A549 (cell line): ENCODE measurements around the gene FAM83G. TPM values are rescaled to one million over a fixed set of nuclear protein-coding genes. Genes with fewer than 3 reads are reported as not detected.
A peak's percentile ranks its signal among the peaks of the same experiment; 100 is the strongest.

Source experiments
- ATAC-seq, 2 experiments: fragments of 200-7000 bp in 1 of 2; fragments of >200 bp in 1 of 2; cut with Nextera tagmentation in 1 of 2; cut with Tn5 transposase in 1 of 2; 3 replicates each; pipeline versions ENCODE4 v1.8.0 to v1.9.1; 2018 to 2020; ENCODE audit warnings: mild to moderate bottlenecking in 1 of 2, moderate library complexity in 1 of 2
- CTCF ChIA-PET: fragments of 300-600 bp; sonication (Branson Sonifier 250); formaldehyde crosslinking; extraction: SDS; loops from one replicate; lab custom pipeline; 2021; ENCODE audit warnings: antibody characterized with exemption, inconsistent platforms; lab: Yijun Ruan, JAX
- POLR2A ChIA-PET: fragments of 350-600 bp; formaldehyde crosslinking; extraction: SDS; loops from one replicate; lab custom pipeline; 2021; ENCODE audit warnings: antibody characterized with exemption, inconsistent platforms; lab: Yijun Ruan, JAX
- DNase-seq, 2 experiments: peaks; one replicate each; pipeline versions ENCODE4 v3.0.0 to v3.0.0-alpha.2; 2011 to 2016; ENCODE audit warnings: low read depth in 1 of 2, low spot score in 1 of 2
- FAIRE-seq: peaks from 2 replicates; lab custom pipeline; 2011; peaks lifted over from hg19 to GRCh38; lab: Jason Lieb, UNC
- H3K27ac ChIP-seq, 2 experiments: fragments of >200 bp; sonication (Bioruptor Twin); formaldehyde crosslinking; 3 replicates each; pipeline ENCODE4 v1.5.1; 2016 to 2017
- H3K4me1 ChIP-seq: fragments of >200 bp; sonication (Bioruptor Twin); formaldehyde crosslinking; 3 replicates; pipeline ENCODE4 v1.6.1; 2016
- H3K4me2 ChIP-seq: fragments of >200 bp; sonication (Bioruptor Twin); formaldehyde crosslinking; 3 replicates; pipeline ENCODE4 v1.6.1; 2016
- H3K4me3 ChIP-seq: fragments of >200 bp; sonication (Bioruptor Twin); formaldehyde crosslinking; 3 replicates; pipeline ENCODE4 v1.5.1; 2016
- H3K9me3 ChIP-seq: fragments of >200 bp; sonication (Bioruptor Twin); formaldehyde crosslinking; 3 replicates; pipeline ENCODE4 v1.6.1; 2016
- BHLHE40 ChIP-seq: IDR thresholded peaks from 2 replicates; pipeline ENCODE4 v1.6.1; 2012; ENCODE audit warnings: low read depth, low read length, inconsistent platforms
- CBX8 ChIP-seq: fragments of 200-600 bp; sonication (generic); IDR thresholded peaks from 2 replicates; pipeline ENCODE4 v1.6.1; 2016
- CEBPB ChIP-seq, 2 experiments: fragments of >200 bp in 1 of 2; sonication (Bioruptor Twin) in 1 of 2; formaldehyde crosslinking in 1 of 2; IDR thresholded peaks; 2 replicates each; pipeline ENCODE4 v1.6.1; 2012 to 2016
- E2F6 ChIP-seq: IDR thresholded peaks from 2 replicates; pipeline ENCODE4 v1.6.1; 2012; ENCODE audit warnings: low read depth, borderline replicate concordance
- EHF ChIP-seq: fragments of 250-450 bp; sonication (Bioruptor Pico); IDR thresholded peaks from 2 replicates; pipeline ENCODE4 v1.5.0; 2020; ENCODE audit warnings: mild to moderate bottlenecking
- ESRRA ChIP-seq: fragments of 150-350 bp; IDR thresholded peaks from 2 replicates; pipeline ENCODE4 v1.6.1; 2014; ENCODE audit warnings: mild to moderate bottlenecking, low read length, borderline replicate concordance
- FOSL2 ChIP-seq, 2 experiments: fragments of 450-650 bp in 1 of 2; fragments of >200 bp in 1 of 2; sonication (Bioruptor Twin) in 1 of 2; formaldehyde crosslinking; IDR thresholded peaks; 2 replicates each; pipeline versions ENCODE4 v1.5.0 to v1.6.1; 2016 to 2020; ENCODE audit warnings: mild to moderate bottlenecking in 1 of 2, moderate library complexity in 1 of 2
- HDAC2 ChIP-seq: fragments of 200-600 bp; sonication (generic); IDR thresholded peaks from 2 replicates; pipeline ENCODE4 v1.6.1; 2016
- HES2 ChIP-seq: fragments of >200 bp; sonication (Bioruptor Twin); formaldehyde crosslinking; IDR thresholded peaks from 2 replicates; pipeline ENCODE4 v1.6.1; 2016
- HEYL ChIP-seq: fragments of 250-450 bp; sonication (Bioruptor Pico); IDR thresholded peaks from 2 replicates; pipeline ENCODE4 v1.8.0; 2021; ENCODE audit warnings: mild to moderate bottlenecking, moderate library complexity
- HOXB13 ChIP-seq: fragments of 250-450 bp; sonication (Bioruptor Pico); IDR thresholded peaks from 2 replicates; pipeline ENCODE4 v1.5.0; 2020; ENCODE audit warnings: low read depth, mild to moderate bottlenecking, moderate library complexity
- KDM5A ChIP-seq: fragments of 200-600 bp; sonication (generic); IDR thresholded peaks from 2 replicates; pipeline ENCODE4 v1.6.1; 2016; ENCODE audit warnings: antibody characterized with exemption, mild to moderate bottlenecking
- MYC ChIP-seq: IDR thresholded peaks from 2 replicates; pipeline ENCODE4 v1.6.1; 2012; ENCODE audit warnings: mild to moderate bottlenecking, inconsistent platforms, low read length, improper control_type of control experiment, borderline replicate concordance
- NPAS2 ChIP-seq: fragments of 250-450 bp; sonication (Bioruptor Pico); IDR thresholded peaks from 2 replicates; pipeline ENCODE4 v1.8.0; 2022; ENCODE audit warnings: mild to moderate bottlenecking, moderate library complexity, borderline replicate concordance
- RARB ChIP-seq: fragments of 250-450 bp; sonication (Bioruptor Pico); IDR thresholded peaks from 2 replicates; pipeline ENCODE4 v1.8.0; 2021; ENCODE audit warnings: mild to moderate bottlenecking, moderate library complexity
- SMC3 ChIP-seq: fragments of >200 bp; sonication (Bioruptor Twin); formaldehyde crosslinking; IDR thresholded peaks from 3 replicates; pipeline ENCODE4 v1.6.1; 2018; ENCODE audit warnings: inconsistent platforms
- ZSCAN20 ChIP-seq: fragments of 250-450 bp; sonication (Bioruptor Pico); IDR thresholded peaks from 2 replicates; pipeline ENCODE4 v1.8.0; 2022; ENCODE audit warnings: mild to moderate bottlenecking, moderate library complexity
- WGBS: methylation state at CpG from one replicate; pipeline ENCODE4 v1.1.6; 2017; ENCODE audit errors: missing lambda C conversion rate; 5-methylcytosine and 5-hydroxymethylcytosine counted together
- polyA plus RNA-seq, 4 experiments: library from polyadenylated mRNA; depleted of rRNA in 3 of 4; stranded (reverse); fragments of >200 nt; fragmentation: RNase III in 1 of 4; extraction: RNeasy Plus Mini Kit Qiagen cat#74134 plus additional on column Dnase treatment in 1 of 4; gene quantifications; 2 replicates in 3 of 4; 3 replicates in 1 of 4; pipeline ENCODE4 v1.2.3, GENCODE V29; 2011 to 2017
- TF ChIP-seq, protein P1 (sequence below): fragments of >200 bp; sonication (Bioruptor Twin); formaldehyde crosslinking; IDR thresholded peaks from 3 replicates; pipeline ENCODE4 v1.5.1; 2016
- TF ChIP-seq, protein P2 (sequence below): fragments of 450-650 bp; IDR thresholded peaks from 2 replicates; pipeline ENCODE4 v1.6.1; 2014; ENCODE audit warnings: antibody characterized with exemption
- TF ChIP-seq, protein P3 (sequence below): fragments of 250-450 bp; sonication (Bioruptor Pico); IDR thresholded peaks from 2 replicates; pipeline ENCODE4 v1.5.0; 2020; ENCODE audit warnings: low read depth, mild to moderate bottlenecking, moderate library complexity
- TF ChIP-seq, protein P4 (sequence below): fragments of 250-450 bp; sonication (Bioruptor Pico); IDR thresholded peaks from 2 replicates; pipeline ENCODE4 v1.5.0; 2021; ENCODE audit warnings: mild to moderate bottlenecking, moderate library complexity, borderline replicate concordance

Gene FAM83G
- polyA plus RNA-seq, 2 of the 4 experiments (the other 2 are of a cell fraction) = 11.0 to 22.0 TPM

DNA sequence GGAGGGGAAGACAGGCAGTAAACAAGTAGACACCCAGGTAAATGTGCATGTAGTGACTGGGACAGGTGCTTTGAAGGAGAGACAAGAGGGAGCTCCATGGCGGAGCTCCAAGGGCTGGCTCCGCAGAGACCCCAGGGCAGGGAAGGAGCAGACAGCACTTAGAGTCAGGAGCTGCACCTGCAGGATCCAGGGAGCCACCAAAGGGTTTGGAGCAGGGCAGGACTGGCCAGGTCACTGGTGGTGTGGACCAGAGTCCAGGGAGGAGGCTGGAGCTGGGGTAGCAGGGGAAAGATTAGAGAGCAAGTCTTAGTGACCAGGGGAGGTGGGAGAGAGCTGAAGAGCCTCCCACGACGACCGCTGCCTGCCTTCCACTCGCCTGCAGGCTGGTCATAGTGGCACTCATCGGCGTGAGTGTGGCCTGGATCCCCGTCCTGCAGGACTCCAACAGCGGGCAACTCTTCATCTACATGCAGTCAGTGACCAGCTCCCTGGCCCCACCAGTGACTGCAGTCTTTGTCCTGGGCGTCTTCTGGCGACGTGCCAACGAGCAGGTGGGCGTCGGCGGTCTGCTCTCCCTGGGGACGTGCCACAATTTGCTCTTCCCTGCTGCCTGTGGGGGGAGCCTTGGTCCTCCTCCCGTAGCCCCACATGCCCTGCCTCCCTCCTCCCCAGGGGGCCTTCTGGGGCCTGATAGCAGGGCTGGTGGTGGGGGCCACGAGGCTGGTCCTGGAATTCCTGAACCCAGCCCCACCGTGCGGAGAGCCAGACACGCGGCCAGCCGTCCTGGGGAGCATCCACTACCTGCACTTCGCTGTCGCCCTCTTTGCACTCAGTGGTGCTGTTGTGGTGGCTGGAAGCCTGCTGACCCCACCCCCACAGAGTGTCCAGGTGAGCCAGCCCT, 14.7 kb upstream of the FAM83G start:
- DNase-seq (no peak), ATAC-seq (no peak), FAIRE-seq (no peak)
- Histone ChIP-seq H3K4me1 (peaks cover 6% of the 10 kb centered on the region; the same call in 2 of the 3 replicates), H3K9me3 (no peaks in the 10 kb centered on the region), H3K4me3 (no peak overlapping the region), H3K27ac (0 out of 6 replicates have a peak overlapping the region, but pooled peaks of 1 of the 2 experiments have one; percentile 5), H3K4me2 (no peak overlapping the region)
- no peak for TF ChIP-seq E2F6
- TF ChIP-seq NPAS2 (CRISPR knock-in tag) = no peak
- TF ChIP-seq CEBPB (IDR thresholded peaks at IDR 0.05) = no peak
- no peak for TF ChIP-seq SMC3
- no peak for TF ChIP-seq HES2
- no peak for TF ChIP-seq HEYL (CRISPR knock-in tag)
- TF ChIP-seq HDAC2 = no peak
- TF ChIP-seq ZSCAN20 (CRISPR knock-in tag) = no peak
- no peak for TF ChIP-seq RARB (CRISPR knock-in tag)
- no peak for TF ChIP-seq EHF (CRISPR knock-in tag)
- TF ChIP-seq, protein P1, sequence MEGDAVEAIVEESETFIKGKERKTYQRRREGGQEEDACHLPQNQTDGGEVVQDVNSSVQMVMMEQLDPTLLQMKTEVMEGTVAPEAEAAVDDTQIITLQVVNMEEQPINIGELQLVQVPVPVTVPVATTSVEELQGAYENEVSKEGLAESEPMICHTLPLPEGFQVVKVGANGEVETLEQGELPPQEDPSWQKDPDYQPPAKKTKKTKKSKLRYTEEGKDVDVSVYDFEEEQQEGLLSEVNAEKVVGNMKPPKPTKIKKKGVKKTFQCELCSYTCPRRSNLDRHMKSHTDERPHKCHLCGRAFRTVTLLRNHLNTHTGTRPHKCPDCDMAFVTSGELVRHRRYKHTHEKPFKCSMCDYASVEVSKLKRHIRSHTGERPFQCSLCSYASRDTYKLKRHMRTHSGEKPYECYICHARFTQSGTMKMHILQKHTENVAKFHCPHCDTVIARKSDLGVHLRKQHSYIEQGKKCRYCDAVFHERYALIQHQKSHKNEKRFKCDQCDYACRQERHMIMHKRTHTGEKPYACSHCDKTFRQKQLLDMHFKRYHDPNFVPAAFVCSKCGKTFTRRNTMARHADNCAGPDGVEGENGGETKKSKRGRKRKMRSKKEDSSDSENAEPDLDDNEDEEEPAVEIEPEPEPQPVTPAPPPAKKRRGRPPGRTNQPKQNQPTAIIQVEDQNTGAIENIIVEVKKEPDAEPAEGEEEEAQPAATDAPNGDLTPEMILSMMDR = no peak
- TF ChIP-seq BHLHE40 = no peak
- TF ChIP-seq FOSL2 (IDR thresholded peaks at IDR 0.05) = no peak
- no peak for TF ChIP-seq FOSL2 (CRISPR knock-in tag; IDR thresholded peaks at IDR 0.05)
- TF ChIP-seq, protein P2, sequence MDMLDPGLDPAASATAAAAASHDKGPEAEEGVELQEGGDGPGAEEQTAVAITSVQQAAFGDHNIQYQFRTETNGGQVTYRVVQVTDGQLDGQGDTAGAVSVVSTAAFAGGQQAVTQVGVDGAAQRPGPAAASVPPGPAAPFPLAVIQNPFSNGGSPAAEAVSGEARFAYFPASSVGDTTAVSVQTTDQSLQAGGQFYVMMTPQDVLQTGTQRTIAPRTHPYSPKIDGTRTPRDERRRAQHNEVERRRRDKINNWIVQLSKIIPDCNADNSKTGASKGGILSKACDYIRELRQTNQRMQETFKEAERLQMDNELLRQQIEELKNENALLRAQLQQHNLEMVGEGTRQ = no peak
- no peak for TF ChIP-seq HOXB13 (CRISPR knock-in tag)
- TF ChIP-seq KDM5A = no peak
- TF ChIP-seq, protein P3, sequence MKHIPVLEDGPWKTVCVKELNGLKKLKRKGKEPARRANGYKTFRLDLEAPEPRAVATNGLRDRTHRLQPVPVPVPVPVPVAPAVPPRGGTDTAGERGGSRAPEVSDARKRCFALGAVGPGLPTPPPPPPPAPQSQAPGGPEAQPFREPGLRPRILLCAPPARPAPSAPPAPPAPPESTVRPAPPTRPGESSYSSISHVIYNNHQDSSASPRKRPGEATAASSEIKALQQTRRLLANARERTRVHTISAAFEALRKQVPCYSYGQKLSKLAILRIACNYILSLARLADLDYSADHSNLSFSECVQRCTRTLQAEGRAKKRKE (CRISPR knock-in tag) = no peak
- TF ChIP-seq CBX8 = no peak
- WGBS = 67% methylated on average over 27 of the region's 27 CpGs
- ChIA-PET CTCF (interaction anchor here (13.6 kb wide), 1 partner anchor 57 kb away, joined by 110 read pairs; no protein-coding TSS in a partner anchor), POLR2A (no interaction called here)

GRCh38 chr17:19018600-19018950, 14.0 kb upstream of the FAM83G start:
- Histone ChIP-seq H3K4me2 (no peak overlapping the region), H3K4me1 (peaks cover 6% of the 10 kb centered on the region; the same call in 2 of the 3 replicates), H3K4me3 (no peak overlapping the region), H3K27ac (no peak overlapping the region), H3K9me3 (no peaks in the 10 kb centered on the region)
- no peak for FAIRE-seq
- no peak for ATAC-seq
- WGBS = 77% methylated on average over 6 of the region's 6 CpGs
- no peak for TF ChIP-seq MYC
- TF ChIP-seq RARB (CRISPR knock-in tag) = no peak
- TF ChIP-seq, protein P4, sequence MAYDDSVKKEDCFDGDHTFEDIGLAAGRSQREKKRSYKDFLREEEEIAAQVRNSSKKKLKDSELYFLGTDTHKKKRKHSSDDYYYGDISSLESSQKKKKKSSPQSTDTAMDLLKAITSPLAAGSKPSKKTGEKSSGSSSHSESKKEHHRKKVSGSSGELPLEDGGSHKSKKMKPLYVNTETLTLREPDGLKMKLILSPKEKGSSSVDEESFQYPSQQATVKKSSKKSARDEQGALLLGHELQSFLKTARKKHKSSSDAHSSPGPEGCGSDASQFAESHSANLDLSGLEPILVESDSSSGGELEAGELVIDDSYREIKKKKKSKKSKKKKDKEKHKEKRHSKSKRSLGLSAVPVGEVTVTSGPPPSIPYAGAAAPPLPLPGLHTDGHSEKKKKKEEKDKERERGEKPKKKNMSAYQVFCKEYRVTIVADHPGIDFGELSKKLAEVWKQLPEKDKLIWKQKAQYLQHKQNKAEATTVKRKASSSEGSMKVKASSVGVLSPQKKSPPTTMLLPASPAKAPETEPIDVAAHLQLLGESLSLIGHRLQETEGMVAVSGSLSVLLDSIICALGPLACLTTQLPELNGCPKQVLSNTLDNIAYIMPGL (CRISPR knock-in tag) = no peak
- no peak for TF ChIP-seq ESRRA
- POLR2A ChIA-PET = no interaction called here
- CTCF ChIA-PET = interaction anchor here (13.6 kb wide), 1 partner anchor 57 kb away, joined by 110 read pairs; no protein-coding TSS in a partner anchor
- DNase-seq = no peak
